HG03064 (cell line): ENCODE results near the gene RABGAP1.
A peak's percentile ranks its signal among the peaks of the same experiment; 100 is the strongest.

Experiments
- ATAC-seq: cut with Tn5 transposase; IDR thresholded peaks from one replicate; pipeline ENCODE4 v1.9.1; 2021; ENCODE audit warnings: low read depth; ENCODE audit not compliant: unreplicated experiment

RABGAP1 gene

GRCh38 chr9:122941582-122942234, 888 bp downstream of the RABGAP1 start:
- ATAC-seq, result no peak

- ATAC-seq, result no peak
These were observed 4.4 kb downstream of the RABGAP1 start for GRCh38 chr9:122944960-122945888.

- ATAC-seq, result no peak
These were observed 5.7 kb downstream of the RABGAP1 start for GRCh38 chr9:122946461-122947005.

- no peak for ATAC-seq
These were observed 7.5 kb downstream of the RABGAP1 start for GRCh38 chr9:122948313-122948712.

GRCh38 chr9:122949696-122950095, 8.9 kb downstream of the RABGAP1 start:
- ATAC-seq, result no peak

GRCh38 chr9:122950263-122950662, 9.4 kb downstream of the RABGAP1 start:
- no peak for ATAC-seq

- no peak for ATAC-seq
These were observed 10.2 kb downstream of the RABGAP1 start for GRCh38 chr9:122951056-122951455.

- ATAC-seq, result no peak
These were observed 13.5 kb downstream of the RABGAP1 start for GRCh38 chr9:122954253-122954691.

GRCh38 chr9:122955961-122956360, 15.1 kb downstream of the RABGAP1 start:
- no peak for ATAC-seq

GRCh38 chr9:122961139-122961538, 20.3 kb downstream of the RABGAP1 start:
- ATAC-seq, result no peak

GRCh38 chr9:122975196-122975595, 34.4 kb downstream of the RABGAP1 start:
- no peak for ATAC-seq

- no peak for ATAC-seq
These were observed 37.8 kb downstream of the RABGAP1 start for GRCh38 chr9:122978601-122979000.

- no peak for ATAC-seq
These were observed 45.2 kb downstream of the RABGAP1 start for GRCh38 chr9:122986010-122986409.

- ATAC-seq, result no peak
These were observed 47.3 kb downstream of the RABGAP1 start for GRCh38 chr9:122988141-122988540.

GRCh38 chr9:122988920-122989621, 48.3 kb downstream of the RABGAP1 start:
- ATAC-seq, result peak; percentile 74

- no peak for ATAC-seq
These were observed 50.6 kb downstream of the RABGAP1 start for GRCh38 chr9:122991370-122991830.

- ATAC-seq, result no peak
These were observed 55.8 kb downstream of the RABGAP1 start for GRCh38 chr9:122996586-122996985.

GRCh38 chr9:122998448-122998847, 57.6 kb downstream of the RABGAP1 start:
- ATAC-seq, result no peak

- ATAC-seq, result no peak
These were observed 59.7 kb downstream of the RABGAP1 start for GRCh38 chr9:123000371-123001068.

- no peak for ATAC-seq
These were observed 61.9 kb downstream of the RABGAP1 start for GRCh38 chr9:123002754-123003153.
